Measurements from ENCODE around the gene MYOM1.
"Not testable (repeated sequence)": the region's sequence is repeated elsewhere in the genome, so short reads cannot be mapped to it uniquely, and the experiment has no call there.

The MYOM1 gene

GRCh38 chr18:3248658-3249359 is 29.0 kb upstream of the MYOM1 start:
- DNase-seq = peak in 1 of 3 experiments; percentile 46

DNA sequence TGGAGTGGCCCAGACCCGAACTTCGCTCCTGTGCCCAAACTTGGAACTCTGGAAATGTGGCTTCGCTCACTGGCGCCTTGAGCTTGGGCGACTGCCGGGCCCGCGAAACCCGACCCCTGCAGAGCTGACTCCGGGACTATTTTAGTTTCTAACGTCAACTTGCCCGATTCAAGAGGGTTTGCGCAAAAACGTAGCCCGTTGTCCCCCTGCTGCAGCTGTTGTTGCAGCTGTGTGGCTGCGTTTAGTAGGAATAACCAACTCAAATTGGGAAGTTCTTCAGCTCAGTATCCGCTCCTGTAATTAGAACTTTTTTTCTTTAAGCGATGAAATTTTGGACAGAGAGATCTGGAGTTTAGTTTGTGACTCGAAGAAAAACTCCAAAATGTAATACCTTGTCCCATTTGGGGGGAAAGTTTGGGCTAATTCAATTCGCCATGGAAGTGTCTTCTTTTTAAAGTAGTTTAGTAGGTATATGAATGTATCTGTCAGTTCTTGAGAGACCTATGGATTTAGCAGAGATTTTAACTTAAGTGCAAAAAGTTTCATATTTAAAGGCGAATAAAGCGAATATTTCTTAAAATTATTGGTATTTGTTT is 28.4 kb upstream of the MYOM1 start:
- no peak for DNase-seq

DNA sequence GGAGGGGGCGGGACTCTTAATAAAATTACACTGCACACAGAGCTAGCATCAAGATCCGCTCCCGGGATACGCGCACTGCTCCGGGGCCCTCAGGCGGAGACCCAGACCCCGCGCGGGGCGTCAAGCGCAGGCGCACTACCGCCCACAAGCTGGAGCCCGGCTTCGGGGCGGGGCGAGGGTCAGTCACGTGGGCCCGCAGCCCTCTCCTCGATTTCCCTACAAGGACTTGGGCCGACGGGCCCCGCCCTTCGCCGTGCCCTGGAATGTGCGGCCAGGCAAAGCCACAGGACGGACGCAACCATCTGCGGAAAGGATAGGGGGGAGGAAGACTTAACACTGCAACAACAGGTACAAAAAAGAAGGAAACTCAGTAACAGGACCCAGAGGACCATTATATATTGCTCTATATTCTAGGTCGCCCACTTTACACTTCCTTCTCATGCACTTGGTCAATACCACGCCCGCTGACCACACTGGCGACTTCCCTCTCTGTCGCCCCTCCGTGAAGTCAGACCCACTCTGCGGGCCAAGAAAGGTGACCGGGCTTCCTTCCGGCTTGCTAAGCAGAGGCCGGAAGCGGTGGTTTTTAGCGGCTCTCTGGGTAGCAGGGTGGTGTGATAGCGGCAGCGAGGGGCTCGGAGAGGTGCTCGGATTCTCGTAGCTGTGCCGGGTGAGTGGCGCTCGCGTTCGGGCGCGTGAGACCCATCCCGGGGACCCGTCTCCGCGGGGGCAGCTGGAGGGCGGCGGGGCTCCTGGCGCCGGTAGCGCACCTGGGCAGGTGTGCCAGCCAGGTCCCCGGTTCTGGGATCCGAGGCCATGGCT is 27.7 kb upstream of the MYOM1 start, which contains the start of gene MYL12A:
Gene MYL12A (plus strand): TSS at position 562 of the 822 bp plus-strand sequence. CDS start 5,447 bp downstream, outside the sequence.
- DNase-seq = peak; percentile 94 to 98 (median 96)

GRCh38 chr18:3246635-3247239 is 27.0 kb upstream of the MYOM1 start:
- DNase-seq = peak in 1 of 3 experiments; percentile 32

DNA sequence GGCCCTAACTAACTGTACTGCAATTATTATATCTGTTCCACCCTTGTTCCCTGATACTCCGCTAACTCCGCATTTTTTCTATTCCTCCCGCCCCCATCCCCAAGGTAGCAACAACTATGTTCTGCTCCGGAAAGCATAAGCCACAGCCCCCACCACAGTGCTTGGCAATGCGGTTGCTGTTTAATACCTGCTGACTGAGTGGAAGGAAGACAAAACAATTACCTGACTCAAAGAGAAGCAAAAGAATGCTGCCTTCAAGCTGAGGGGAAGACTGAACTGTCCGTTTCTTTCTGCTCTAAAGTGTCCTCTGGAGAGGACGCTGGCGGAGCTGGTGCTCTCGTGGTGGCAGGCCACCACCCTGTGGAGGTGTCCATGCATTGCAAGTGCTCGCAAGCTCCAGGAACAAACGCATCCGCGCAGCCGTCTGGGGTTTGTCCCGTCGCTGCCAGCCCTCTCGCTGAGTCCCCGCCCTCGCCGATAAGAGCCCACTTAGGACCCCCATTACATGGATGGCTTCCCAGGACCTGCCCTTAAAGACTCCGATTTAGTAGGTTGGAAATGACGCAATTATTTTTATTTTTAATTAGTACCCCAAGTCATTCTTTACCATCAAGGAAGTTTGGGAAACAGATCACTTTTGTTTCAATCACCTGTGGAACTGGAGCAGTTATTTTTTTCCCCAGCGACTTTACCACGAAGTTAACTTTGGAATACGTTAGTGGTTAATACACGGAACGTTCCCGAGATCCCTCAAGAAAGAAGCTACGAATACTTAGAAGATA is 26.3 kb upstream of the MYOM1 start:
- DNase-seq = peak; percentile 62 to 82 (median 65)

GRCh38 chr18:3245185-3245564 is 25.4 kb upstream of the MYOM1 start:
- DNase-seq = no peak

DNA sequence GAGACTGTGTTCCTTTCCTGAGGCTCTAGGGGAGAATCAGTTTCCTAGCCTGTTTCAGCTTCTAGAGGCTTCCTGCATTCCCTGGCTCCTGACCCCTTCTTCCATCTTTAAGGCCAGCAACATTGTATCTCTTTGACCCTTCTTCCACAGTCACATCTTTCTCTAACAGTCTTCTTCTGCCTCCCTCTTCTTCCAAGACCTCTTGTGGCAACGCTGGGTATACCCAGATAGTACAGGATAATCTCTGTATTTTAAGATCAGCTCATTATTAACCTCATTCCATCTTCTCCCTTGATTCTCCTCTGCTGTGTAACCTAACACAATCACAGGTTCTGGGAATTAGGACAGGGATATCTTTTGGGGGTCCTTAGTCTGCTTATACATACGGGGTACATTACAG is 19.0 kb upstream of the MYOM1 start:
- no peak for DNase-seq

- no peak for DNase-seq
These were observed 16.7 kb upstream of the MYOM1 start for GRCh38 chr18:3236470-3236869.

DNA sequence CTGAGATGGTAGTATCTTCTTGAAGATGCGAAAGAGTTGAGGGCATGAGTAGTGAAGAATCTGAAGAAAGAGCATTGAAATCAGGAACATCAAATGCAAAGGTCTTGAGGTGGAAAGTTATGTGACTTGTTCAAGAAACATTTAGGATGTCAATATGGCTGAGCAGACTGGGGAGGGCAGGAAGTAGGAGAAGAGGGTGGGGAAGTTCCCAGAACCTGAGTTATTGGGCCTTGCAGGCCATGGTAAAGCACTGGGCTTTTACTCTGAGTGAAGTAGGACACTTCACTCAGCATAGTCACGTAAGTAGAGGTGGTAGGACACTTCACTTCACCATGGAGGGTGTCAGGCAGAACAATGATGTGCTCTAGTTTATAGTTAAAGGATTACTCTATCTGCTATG is 16.1 kb upstream of the MYOM1 start:
- no peak for DNase-seq

GRCh38 chr18:3234457-3234856 is 14.7 kb upstream of the MYOM1 start:
- DNase-seq = no peak

DNA sequence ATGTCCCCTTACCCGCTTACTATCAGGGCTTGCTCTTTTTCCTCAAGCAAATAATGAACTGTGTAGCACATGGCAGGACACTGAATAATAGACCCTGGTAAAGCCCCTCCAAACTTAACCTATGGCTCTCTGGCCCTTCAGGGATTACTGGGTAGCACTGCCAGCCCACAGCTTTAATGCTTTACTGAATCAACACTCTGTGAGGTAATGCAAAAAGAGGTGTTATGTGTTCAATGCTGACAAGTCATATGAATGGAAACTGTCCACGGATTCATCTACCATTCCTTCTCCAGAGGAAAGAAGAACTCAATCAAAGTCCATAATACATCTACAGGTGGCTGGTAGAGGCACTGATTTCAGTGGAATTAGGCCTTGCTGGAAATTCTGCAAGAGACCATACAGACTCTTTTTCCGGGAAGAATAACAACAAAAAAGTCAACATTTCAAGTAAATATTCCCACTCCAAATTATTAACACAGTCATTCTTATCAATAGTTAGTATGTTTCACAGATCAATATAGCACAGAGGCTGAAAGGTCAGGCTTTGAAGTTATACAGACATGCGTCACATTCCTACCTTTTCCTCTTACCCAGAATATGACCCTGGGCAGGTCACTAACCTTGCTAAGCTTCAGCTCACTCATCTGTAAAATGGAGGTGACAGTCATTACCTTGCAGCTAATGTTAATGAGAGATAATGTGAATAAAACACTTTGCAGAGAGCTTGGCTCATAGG is 13.8 kb upstream of the MYOM1 start:
- DNase-seq = no peak

GRCh38 chr18:3233004-3233403 is 13.2 kb upstream of the MYOM1 start:
- DNase-seq = no peak

DNA sequence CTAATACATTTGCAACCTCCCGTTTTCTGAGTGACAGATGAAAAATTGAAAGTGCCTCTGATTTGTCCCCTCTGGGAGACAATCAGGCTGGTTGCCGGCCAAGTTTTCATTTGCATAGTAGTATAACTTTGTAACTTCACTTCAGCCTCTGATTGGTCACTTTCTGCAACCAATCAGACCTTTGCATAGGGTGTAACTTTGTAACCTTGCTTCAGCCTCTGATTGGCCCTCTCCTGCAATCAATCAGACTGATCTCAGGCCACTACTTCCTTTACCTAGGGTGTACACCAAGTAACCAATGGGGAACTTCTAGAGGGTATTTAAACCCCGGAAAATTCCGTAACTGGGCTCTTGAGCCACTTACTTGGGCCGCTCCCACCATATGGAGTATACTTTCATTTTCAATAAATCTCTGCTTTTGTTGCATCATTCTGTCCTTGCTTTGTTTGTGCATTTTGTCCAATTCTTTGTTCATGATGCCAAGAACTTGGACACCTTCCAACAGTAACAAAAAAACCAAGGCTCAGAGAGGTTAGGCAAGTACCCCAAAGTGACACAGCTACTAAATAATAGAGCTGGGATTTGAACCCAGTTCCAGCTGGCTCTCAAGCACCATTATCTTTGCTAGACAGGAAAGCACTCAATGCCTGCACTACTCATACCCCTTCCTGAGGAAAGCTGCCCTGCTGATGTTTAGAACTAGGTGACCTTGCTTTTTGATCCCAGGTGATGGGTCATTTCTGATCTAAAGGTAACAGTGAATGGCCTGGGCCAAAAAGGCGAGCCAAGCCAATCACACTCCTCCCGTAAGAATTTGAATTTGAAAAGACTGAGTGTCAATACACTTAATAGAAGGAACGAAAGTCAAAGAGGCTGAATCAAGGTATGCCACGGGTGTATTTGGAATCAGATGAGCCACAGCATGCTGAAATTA is 10.9 kb upstream of the MYOM1 start:
- DNase-seq = no peak

GRCh38 chr18:3226048-3226447 is 6.3 kb upstream of the MYOM1 start:
- DNase-seq = no peak

DNA sequence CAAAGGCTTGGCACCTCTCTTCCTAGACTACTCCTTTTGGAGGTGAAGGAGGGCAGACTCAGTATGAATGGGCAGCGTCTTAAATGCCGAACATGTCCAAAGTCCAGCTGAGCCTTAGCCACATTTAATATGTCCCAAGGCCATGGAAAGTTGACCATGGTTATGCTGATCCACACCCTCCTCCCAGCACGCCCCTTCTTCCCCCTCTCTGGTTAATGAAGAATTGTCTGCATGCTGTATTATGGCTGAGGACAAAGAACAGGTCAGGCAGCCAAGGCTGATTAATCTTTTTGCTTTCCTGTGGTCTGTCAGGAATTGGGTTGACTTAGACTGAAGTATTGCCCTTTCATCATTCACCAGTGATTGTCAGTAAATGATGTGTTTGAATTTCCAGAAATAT is 5.8 kb upstream of the MYOM1 start:
- no peak for DNase-seq

DNA sequence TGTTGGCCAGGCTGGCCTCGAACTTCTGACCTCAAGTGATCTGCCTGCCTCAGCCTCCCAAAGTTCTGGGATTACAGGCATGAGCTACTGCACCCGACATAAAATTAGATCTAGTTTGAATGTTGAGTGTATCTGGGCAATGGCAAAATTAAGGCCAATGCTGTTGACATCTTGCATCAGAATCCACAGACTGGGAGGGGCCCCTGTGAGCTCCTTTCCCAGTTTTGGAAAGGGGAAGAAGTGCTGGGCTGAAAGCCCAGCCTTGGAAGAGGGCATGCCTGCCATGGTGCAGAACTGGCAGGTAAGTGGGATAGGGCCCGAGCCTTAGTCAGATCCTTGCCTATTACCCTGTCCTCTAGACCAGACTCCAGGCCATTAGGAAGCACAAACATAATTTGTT is 4.5 kb upstream of the MYOM1 start:
- DNase-seq = no peak

GRCh38 chr18:3223356-3223755 is 3.6 kb upstream of the MYOM1 start:
- no peak for DNase-seq

- no peak for DNase-seq
These were observed 1.7 kb upstream of the MYOM1 start for GRCh38 chr18:3221496-3221895.

- not testable (repeated sequence) for DNase-seq
These were observed 1.1 kb upstream of the MYOM1 start for GRCh38 chr18:3220868-3221267.

DNA sequence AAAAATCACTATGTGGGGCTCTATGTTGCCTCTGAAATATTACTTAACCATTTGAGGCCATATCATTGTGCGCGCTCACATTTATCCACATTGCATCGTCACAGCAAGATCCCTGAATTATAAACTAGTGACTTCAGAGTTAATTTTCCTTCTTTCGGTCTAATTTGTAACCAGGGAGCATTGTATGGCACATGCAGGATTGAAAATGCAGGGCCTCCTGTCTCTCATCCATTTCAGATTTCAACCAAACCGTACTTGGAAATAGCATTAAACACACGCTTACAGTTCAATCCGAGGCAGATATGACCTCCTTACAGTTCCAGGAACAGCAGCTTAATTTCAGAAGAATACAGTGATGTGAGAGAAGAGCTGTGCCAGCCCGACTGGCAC is 532 bp downstream of the MYOM1 start:
- DNase-seq = no peak

DNA sequence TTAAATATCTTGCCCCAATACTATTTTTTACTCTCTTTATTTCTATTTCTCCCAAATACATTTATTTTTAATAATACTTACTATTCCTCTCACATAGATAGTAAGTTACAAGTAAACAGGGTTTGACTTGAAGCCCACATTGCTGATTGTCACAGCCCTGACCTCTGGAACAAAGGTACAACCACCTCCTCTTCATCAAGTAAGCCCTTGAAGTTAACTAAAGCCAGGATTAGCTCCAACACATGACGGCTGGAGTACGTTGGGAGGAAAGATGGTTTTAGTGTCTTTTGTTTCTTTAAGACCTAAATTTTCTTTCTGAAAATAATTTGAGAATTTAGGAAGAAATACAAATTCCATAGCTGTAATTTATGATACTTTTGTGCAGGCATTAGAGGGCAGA is 949 bp downstream of the MYOM1 start:
- DNase-seq = no peak
